SK-N-SH treated with all-trans-retinoic acid at 6 μM for 48 hours (cell line): ENCODE measurements around the gene AKAP12.

Experiments
- ATAC-seq: fragments of 200-7000 bp; cut with Tn5 transposase; 3 replicates; pipeline ENCODE4 v1.9.1; 2020; ENCODE audit warnings: mild to moderate bottlenecking, moderate library complexity
- BACH2 ChIP-seq: fragments of 250-450 bp; sonication (Bioruptor Pico); IDR thresholded peaks from 2 replicates; pipeline ENCODE4 v1.9.0; 2021; ENCODE audit warnings: mild to moderate bottlenecking, borderline replicate concordance
- CSDC2 ChIP-seq: fragments of 250-450 bp; sonication (Bioruptor Pico); IDR thresholded peaks from 2 replicates; pipeline ENCODE4 v1.5.0; 2020; ENCODE audit warnings: mild to moderate bottlenecking, moderate library complexity
- CSRNP3 ChIP-seq: fragments of 250-450 bp; sonication (Bioruptor Pico); IDR thresholded peaks from 2 replicates; pipeline ENCODE4 v1.5.1; 2021; ENCODE audit warnings: mild to moderate bottlenecking, moderate library complexity
- ESRRG ChIP-seq: fragments of 250-450 bp; sonication (Bioruptor Pico); IDR thresholded peaks from 2 replicates; pipeline ENCODE4 v1.6.1; 2021; ENCODE audit warnings: mild to moderate bottlenecking
- GLIS3 ChIP-seq: fragments of 250-450 bp; sonication (Bioruptor Pico); IDR thresholded peaks from 2 replicates; pipeline ENCODE4 v1.5.0; 2020; ENCODE audit warnings: mild to moderate bottlenecking, moderate library complexity
- ISL1 ChIP-seq: fragments of 250-450 bp; sonication (Bioruptor Pico); IDR thresholded peaks from 2 replicates; pipeline ENCODE4 v2.1.2; 2022; ENCODE audit warnings: mild to moderate bottlenecking, moderate library complexity
- OSR1 ChIP-seq: fragments of 250-450 bp; sonication (Bioruptor Pico); IDR thresholded peaks from 2 replicates; pipeline ENCODE4 v1.8.0; 2022; ENCODE audit warnings: moderate library complexity, mild to moderate bottlenecking, inconsistent platforms
- PPARA ChIP-seq: fragments of 250-450 bp; sonication (Bioruptor Pico); IDR thresholded peaks from 2 replicates; pipeline ENCODE4 v1.5.0; 2020; ENCODE audit warnings: mild to moderate bottlenecking, borderline replicate concordance
- RARB ChIP-seq: fragments of 250-450 bp; sonication (Bioruptor Pico); IDR thresholded peaks from 2 replicates; pipeline ENCODE4 v1.8.0; 2021; ENCODE audit warnings: mild to moderate bottlenecking, moderate library complexity
- SNAI2 ChIP-seq: fragments of 250-450 bp; sonication (Bioruptor Pico); IDR thresholded peaks from 2 replicates; pipeline ENCODE4 v1.5.0; 2020; ENCODE audit warnings: mild to moderate bottlenecking, moderate library complexity
- TCF4 ChIP-seq: fragments of 250-450 bp; sonication (Bioruptor Pico); IDR thresholded peaks from 2 replicates; pipeline ENCODE4 v1.8.0; 2021; ENCODE audit warnings: mild to moderate bottlenecking, moderate library complexity, borderline replicate concordance
- TOX ChIP-seq: fragments of 250-450 bp; sonication (Bioruptor Pico); IDR thresholded peaks from 2 replicates; pipeline ENCODE4 v1.8.0; 2021; ENCODE audit warnings: mild to moderate bottlenecking, moderate library complexity, borderline replicate concordance
- ZFP3 ChIP-seq: fragments of 250-450 bp; sonication (Bioruptor Pico); IDR thresholded peaks from 2 replicates; pipeline ENCODE4 v1.5.0; 2020; ENCODE audit warnings: mild to moderate bottlenecking, moderate library complexity
- ZFP30 ChIP-seq: fragments of 450-650 bp; formaldehyde crosslinking; IDR thresholded peaks from 2 replicates; pipeline ENCODE4 v1.5.0; 2022; ENCODE audit warnings: mild to moderate bottlenecking, moderate library complexity
- ZNF8 ChIP-seq: fragments of 450-650 bp; formaldehyde crosslinking; IDR thresholded peaks from 2 replicates; pipeline ENCODE4 v1.5.0; 2020; ENCODE audit warnings: mild to moderate bottlenecking, moderate library complexity
- TF ChIP-seq, protein P1 (sequence below): fragments of 250-450 bp; sonication (Bioruptor Pico); IDR thresholded peaks from 2 replicates; pipeline ENCODE4 v1.8.0; 2021; ENCODE audit warnings: low read depth, mild to moderate bottlenecking, moderate library complexity, borderline replicate concordance
- TF ChIP-seq, protein P2 (sequence below): fragments of 250-450 bp; sonication (Bioruptor Pico); IDR thresholded peaks from 2 replicates; pipeline ENCODE4 v1.8.0; 2020; ENCODE audit warnings: mild to moderate bottlenecking, moderate library complexity, borderline replicate concordance
- TF ChIP-seq, protein P3 (sequence below): fragments of 250-450 bp; sonication (Bioruptor Pico); IDR thresholded peaks from 2 replicates; pipeline ENCODE4 v1.5.0; 2020; ENCODE audit warnings: mild to moderate bottlenecking, moderate library complexity
- TF ChIP-seq, protein P4 (sequence below): fragments of 250-450 bp; sonication (Bioruptor Pico); IDR thresholded peaks from 2 replicates; pipeline ENCODE4 v1.5.1; 2020; ENCODE audit warnings: low read depth, mild to moderate bottlenecking, moderate library complexity

AKAP12 gene

GRCh38 chr6:151205721-151206600 is 33.8 kb upstream of the AKAP12 start (continued):
- TF ChIP-seq, protein P1, sequence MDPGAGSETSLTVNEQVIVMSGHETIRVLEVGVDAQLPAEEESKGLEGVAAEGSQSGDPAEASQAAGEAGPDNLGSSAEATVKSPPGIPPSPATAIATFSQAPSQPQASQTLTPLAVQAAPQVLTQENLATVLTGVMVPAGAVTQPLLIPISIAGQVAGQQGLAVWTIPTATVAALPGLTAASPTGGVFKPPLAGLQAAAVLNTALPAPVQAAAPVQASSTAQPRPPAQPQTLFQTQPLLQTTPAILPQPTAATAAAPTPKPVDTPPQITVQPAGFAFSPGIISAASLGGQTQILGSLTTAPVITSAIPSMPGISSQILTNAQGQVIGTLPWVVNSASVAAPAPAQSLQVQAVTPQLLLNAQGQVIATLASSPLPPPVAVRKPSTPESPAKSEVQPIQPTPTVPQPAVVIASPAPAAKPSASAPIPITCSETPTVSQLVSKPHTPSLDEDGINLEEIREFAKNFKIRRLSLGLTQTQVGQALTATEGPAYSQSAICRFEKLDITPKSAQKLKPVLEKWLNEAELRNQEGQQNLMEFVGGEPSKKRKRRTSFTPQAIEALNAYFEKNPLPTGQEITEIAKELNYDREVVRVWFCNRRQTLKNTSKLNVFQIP (CRISPR knock-in tag): no peak

- TF ChIP-seq, protein P2, sequence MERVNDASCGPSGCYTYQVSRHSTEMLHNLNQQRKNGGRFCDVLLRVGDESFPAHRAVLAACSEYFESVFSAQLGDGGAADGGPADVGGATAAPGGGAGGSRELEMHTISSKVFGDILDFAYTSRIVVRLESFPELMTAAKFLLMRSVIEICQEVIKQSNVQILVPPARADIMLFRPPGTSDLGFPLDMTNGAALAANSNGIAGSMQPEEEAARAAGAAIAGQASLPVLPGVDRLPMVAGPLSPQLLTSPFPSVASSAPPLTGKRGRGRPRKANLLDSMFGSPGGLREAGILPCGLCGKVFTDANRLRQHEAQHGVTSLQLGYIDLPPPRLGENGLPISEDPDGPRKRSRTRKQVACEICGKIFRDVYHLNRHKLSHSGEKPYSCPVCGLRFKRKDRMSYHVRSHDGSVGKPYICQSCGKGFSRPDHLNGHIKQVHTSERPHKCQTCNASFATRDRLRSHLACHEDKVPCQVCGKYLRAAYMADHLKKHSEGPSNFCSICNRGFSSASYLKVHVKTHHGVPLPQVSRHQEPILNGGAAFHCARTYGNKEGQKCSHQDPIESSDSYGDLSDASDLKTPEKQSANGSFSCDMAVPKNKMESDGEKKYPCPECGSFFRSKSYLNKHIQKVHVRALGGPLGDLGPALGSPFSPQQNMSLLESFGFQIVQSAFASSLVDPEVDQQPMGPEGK (CRISPR knock-in tag): no peak
- TF ChIP-seq OSR1 (CRISPR knock-in tag): no peak
- TF ChIP-seq TOX (CRISPR knock-in tag): no peak
- TF ChIP-seq TCF4 (CRISPR knock-in tag): no peak
- no peak for TF ChIP-seq ZNF8 (CRISPR knock-in tag)
- TF ChIP-seq GLIS3 (CRISPR knock-in tag): no peak
- TF ChIP-seq BACH2 (CRISPR knock-in tag): no peak
- TF ChIP-seq RARB (CRISPR knock-in tag): no peak
- TF ChIP-seq, all 23 proteins: peak for 0
- no peak for ATAC-seq
Observed at GRCh38 chr6:151207674-151208073, 32.1 kb upstream of the AKAP12 start.

DNA sequence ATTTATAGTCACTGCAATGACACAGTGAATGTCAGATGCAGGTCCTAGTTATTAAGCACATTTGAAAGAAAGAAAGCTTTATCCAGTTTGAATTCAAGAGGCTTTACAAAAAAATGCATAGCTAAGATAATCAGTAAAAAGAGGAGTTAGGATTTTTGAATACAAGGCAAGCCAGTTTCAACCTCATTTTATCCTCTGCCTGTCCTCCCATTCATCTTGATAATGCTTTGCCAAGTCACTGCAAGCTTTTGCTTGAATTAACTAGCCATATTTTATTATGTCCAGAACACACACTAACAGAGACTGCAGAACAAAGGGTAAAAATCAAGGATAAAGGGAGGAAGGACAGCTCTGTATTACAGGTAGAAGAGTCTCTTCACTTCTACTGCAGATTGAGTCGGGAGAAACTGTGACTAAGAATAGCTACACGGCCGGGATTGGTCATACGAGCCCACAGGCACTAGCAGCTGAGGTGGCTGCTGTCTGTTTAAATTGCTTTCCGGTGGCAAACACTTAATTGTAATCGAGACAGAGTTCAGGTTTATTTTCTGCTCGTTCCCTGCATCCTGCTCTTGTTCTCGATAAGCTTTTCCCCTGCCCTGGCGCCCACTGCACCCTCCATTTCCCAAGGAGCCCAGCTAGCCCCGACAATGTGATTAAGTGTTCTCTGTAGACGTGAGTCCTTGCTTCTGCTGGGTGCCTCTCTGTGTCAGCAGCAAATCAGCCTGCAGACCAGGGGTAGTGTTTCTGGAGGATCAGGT is 30.5 kb upstream of the AKAP12 start:
- peak; percentile 94 for ATAC-seq
- TF ChIP-seq GLIS3 (CRISPR knock-in tag): no peak
- TF ChIP-seq TOX (CRISPR knock-in tag): no peak
- no peak for TF ChIP-seq PPARA (CRISPR knock-in tag)
- TF ChIP-seq SNAI2 (CRISPR knock-in tag): no peak
- TF ChIP-seq ZFP3 (CRISPR knock-in tag): no peak
- TF ChIP-seq CSRNP3 (CRISPR knock-in tag): no peak
- no peak for TF ChIP-seq TCF4 (CRISPR knock-in tag)
- no peak for TF ChIP-seq OSR1 (CRISPR knock-in tag)
- TF ChIP-seq, protein P3, sequence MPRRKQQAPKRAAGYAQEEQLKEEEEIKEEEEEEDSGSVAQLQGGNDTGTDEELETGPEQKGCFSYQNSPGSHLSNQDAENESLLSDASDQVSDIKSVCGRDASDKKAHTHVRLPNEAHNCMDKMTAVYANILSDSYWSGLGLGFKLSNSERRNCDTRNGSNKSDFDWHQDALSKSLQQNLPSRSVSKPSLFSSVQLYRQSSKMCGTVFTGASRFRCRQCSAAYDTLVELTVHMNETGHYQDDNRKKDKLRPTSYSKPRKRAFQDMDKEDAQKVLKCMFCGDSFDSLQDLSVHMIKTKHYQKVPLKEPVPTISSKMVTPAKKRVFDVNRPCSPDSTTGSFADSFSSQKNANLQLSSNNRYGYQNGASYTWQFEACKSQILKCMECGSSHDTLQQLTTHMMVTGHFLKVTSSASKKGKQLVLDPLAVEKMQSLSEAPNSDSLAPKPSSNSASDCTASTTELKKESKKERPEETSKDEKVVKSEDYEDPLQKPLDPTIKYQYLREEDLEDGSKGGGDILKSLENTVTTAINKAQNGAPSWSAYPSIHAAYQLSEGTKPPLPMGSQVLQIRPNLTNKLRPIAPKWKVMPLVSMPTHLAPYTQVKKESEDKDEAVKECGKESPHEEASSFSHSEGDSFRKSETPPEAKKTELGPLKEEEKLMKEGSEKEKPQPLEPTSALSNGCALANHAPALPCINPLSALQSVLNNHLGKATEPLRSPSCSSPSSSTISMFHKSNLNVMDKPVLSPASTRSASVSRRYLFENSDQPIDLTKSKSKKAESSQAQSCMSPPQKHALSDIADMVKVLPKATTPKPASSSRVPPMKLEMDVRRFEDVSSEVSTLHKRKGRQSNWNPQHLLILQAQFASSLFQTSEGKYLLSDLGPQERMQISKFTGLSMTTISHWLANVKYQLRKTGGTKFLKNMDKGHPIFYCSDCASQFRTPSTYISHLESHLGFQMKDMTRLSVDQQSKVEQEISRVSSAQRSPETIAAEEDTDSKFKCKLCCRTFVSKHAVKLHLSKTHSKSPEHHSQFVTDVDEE (CRISPR knock-in tag): no peak
- no peak for TF ChIP-seq RARB (CRISPR knock-in tag)
- TF ChIP-seq CSDC2: no peak
- no peak for TF ChIP-seq ESRRG (CRISPR knock-in tag)
- no peak for TF ChIP-seq ISL1
- no peak for TF ChIP-seq ZFP30 (CRISPR knock-in tag)
- TF ChIP-seq, protein P4, sequence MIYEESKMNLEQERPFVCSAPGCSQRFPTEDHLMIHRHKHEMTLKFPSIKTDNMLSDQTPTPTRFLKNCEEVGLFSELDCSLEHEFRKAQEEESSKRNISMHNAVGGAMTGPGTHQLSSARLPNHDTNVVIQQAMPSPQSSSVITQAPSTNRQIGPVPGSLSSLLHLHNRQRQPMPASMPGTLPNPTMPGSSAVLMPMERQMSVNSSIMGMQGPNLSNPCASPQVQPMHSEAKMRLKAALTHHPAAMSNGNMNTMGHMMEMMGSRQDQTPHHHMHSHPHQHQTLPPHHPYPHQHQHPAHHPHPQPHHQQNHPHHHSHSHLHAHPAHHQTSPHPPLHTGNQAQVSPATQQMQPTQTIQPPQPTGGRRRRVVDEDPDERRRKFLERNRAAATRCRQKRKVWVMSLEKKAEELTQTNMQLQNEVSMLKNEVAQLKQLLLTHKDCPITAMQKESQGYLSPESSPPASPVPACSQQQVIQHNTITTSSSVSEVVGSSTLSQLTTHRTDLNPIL: no peak
